ENCODE data around the gene DGCR8.

The DGCR8 gene

DNA sequence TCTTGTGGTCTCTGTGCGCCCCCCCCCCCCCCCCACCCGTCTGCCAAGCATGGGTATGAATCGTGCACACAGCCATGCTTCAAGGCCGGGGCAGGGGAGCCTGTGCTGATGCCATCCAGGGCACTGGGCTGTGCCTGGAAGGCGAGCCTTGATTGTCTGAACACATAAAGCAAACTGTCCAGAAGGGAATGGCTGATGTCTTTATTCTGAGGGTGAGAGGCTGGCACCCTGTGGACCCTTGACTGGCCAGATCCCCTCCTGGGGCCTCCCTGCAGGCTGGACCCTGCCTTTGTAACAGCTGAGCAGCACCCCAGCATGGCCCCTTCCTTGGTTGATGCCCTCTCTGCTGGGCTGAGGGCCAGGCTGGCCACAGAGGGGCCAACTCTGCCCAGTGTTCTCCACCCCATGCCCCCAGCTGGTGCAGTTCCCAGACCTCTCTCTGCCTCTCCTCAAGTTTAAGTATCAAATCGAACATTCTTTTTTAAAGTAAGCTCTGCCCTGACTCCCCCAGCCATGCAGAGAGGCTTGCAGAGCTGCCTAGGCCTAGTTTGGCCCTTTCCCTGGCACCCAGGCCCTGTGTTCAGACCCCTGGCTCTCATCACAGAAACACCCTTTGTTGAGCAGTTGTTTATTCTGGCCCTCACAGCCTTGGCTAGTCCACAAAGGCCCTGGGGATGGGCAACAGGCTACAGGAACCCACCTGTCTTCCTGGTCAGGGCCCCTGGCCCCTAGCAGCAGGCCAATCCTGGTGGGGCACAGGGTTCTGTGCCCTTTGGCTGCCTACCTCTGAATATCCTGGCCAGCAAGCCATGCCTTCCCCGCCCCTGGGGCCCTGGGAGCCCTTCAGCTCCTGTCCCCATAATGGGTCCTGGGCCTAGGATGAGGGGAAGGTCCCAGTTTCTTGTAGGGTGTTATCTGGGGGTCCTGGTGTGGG, 31.9 kb downstream of the DGCR8 start:
- no peak for DNase-seq

GRCh38 chr22:20112623-20113511, 32.8 kb downstream of the DGCR8 start:
- no peak for DNase-seq

DNA sequence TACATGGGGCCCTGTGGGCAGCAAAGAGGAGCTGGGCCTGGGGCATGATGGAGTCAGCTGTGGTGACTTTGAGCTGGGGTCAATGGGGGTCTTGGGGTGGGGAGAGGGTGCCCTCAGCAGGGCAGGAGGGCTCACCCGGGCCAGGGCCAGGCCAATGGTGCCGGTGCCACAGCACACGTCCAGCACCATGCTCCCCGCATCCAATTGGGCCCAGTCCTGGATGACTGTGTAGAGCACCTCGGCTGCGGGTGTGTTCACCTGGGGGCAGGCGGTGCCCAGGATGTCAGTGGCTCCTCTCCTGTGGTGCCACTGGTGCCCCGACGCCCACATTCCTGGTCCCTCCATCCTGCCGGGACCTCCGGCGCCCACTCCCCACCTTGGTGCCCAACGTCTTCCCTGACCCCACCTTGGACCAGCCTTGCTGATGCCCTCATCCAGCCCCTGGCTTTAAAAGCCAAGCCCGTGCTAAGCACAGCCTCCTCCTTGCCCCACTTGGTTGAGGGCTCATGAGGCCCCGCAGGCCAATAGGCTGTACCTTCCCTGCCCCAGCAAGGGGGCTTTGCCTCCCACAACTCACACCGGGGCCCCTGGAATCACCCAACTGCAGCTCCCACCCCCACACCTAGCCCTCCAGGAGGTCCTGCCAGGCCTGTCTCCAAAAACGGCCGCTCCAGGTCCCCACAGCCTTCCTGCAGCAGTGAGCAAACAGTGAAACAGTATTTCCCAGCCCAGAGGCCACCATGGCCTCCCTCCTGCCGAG, 33.7 kb downstream of the DGCR8 start:
- DNase-seq: no peak

GRCh38 chr22:20114506-20115475, 34.8 kb downstream of the DGCR8 start:
- DNase-seq: no peak

GRCh38 chr22:20115691-20116375, 35.8 kb downstream of the DGCR8 start, which contains the start of gene RANBP1:
TSS of gene RANBP1 (plus strand) at chr22:20116104. CDS start at chr22:20116185, 81 bp downstream.
- no peak for DNase-seq

- DNase-seq: no peak
These were observed 36.4 kb downstream of the DGCR8 start for GRCh38 chr22:20116376-20116950.

DNA sequence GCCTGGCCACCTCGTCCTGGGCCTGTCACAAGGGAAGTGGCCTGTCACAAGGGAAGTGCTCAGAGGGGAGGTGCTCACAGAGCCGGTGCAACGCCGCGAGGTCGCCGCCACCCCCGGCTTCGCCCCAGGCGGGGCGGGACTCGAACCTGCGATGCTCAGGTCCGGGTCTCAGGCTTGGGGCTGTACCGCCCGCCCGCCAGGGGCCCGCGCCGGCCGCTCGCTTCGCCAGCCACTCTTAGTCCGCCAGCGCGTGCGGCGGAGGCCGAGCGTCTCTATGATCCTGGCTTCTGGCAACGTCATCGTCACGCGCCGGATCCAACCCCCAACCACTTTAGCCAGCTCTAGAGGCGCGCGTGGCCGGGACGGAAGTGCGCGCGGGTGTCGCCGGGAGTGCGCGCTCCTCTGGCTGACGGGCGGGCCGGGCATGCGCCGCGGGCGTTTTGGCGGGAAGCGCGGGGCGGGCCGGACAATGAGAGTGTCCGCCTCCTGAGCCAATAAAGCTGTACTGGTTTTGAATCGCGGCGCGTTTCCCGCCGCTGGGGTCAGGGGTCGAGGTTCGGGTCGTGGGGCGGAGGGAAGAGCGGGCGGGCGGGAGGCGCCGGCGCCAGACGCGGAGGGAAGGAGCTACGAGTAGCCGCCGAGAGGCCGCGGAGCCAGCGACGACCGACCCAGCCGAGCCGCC, 37.1 kb downstream of the DGCR8 start, which contains the start of gene TRMT2A:
TRMT2A (minus strand) TSS at position 276 of the 682 bp plus-strand sequence. CDS start 320 bp downstream, outside the sequence.
- DNase-seq: peak; percentile 97

GRCh38 chr22:20117633-20118299, 37.7 kb downstream of the DGCR8 start:
- peak; percentile 88 for DNase-seq

DNA sequence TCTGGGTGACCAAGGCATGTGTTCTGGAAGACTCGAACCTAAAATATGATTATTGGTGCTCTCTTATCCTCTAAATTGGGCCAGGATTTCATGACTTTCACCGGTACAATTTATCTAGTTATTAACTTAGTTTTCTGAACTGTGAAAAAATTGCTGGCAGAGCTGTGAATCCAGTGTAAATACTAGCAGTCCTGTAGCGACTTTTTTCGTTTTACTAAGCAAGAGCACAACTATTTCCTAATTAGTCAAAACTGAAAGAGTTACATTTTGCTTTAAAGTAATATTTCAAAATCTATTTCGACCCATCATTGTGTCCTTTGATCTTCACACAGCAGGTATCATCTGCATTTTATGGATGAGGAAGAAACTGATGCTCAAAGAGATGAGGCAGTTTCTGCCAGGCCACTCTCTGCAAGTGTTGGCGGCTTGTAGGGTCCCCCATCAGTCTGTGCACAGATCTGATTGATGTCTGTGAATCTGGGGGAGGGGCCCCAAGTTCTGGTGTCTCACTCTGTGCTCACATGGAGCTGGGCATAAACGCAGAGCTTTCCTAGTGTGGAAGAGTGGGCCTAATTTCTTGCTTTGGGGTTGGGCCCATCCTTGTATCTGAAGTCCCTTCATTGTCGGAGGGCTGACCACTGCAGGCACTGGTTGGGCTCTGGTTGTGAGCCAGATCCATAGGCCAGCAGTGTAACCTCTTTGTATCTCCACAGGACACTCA, 38.4 kb downstream of the DGCR8 start:
- DNase-seq: no peak

- DNase-seq: no peak
These were observed 41.9 kb downstream of the DGCR8 start for GRCh38 chr22:20121856-20122415.

- no peak for DNase-seq
These were observed 43.5 kb downstream of the DGCR8 start for GRCh38 chr22:20123366-20124082.

- DNase-seq: no peak
These were observed 44.2 kb downstream of the DGCR8 start for GRCh38 chr22:20124083-20124787.

GRCh38 chr22:20125201-20126174, 45.4 kb downstream of the DGCR8 start:
- DNase-seq: no peak

- no peak for DNase-seq
These were observed 46.4 kb downstream of the DGCR8 start for GRCh38 chr22:20126284-20127029.
